SK-N-SH (cell line): Measurements from ENCODE around the gene ZNF697. TPM values are rescaled to one million over a fixed set of nuclear protein-coding genes. Genes with fewer than 3 reads are reported as not detected.
A peak's percentile ranks its signal among the peaks of the same experiment; 100 is the strongest.

Source experiments
- CTCF ChIA-PET: fragments of 300-600, 350-600 bp; formaldehyde crosslinking; extraction: SDS; loops from one replicate; lab custom pipeline; 2021; lab: Yijun Ruan, JAX
- POLR2A ChIA-PET: fragments of 350-600 bp; sonication (Branson Sonifier 250); formaldehyde crosslinking; extraction: SDS; loops from one replicate; lab custom pipeline; 2020; ENCODE audit warnings: antibody characterized with exemption, inconsistent platforms; lab: Yijun Ruan, JAX
- DNase-seq: peaks from one replicate; pipeline ENCODE4 v3.0.0; 2012
- H2AFZ ChIP-seq: fragments of 200-600 bp; sonication (generic); 2 replicates; pipeline ENCODE4 v1.8.1; 2016; ENCODE audit warnings: antibody characterized with exemption, mild to moderate bottlenecking, low read depth
- H3F3A ChIP-seq: fragments of 200-600 bp; sonication (generic); replicated peaks from 2 replicates; pipeline ENCODE3; 2016; ENCODE audit warnings: antibody characterized with exemption, mild to moderate bottlenecking; ENCODE audit not compliant: insufficient read depth
- H3K27ac ChIP-seq, 2 experiments: fragments of 200-500 bp in 1 of 2; fragments of 200-600 bp in 1 of 2; sonication (Bioruptor generic) in 1 of 2; sonication (generic), shearing (Covaris generic) in 1 of 2; 2 replicates each; pipeline versions ENCODE4 v1.5.1 to v1.6.1; 2014 to 2016; ENCODE audit warnings: low read depth in 2 of 2, inconsistent platforms in 1 of 2, low read length in 1 of 2, mild to moderate bottlenecking in 1 of 2, mixed read lengths in 1 of 2
- H3K27me3 ChIP-seq: fragments of 200-600 bp; sonication (generic), shearing (Covaris generic); 2 replicates; pipeline ENCODE4 v1.6.1; 2016; ENCODE audit warnings: mixed run types; ENCODE audit not compliant: insufficient read depth
- H3K36me3 ChIP-seq, 2 experiments: fragments of 200-500 bp in 1 of 2; fragments of 200-600 bp in 1 of 2; sonication (Bioruptor generic) in 1 of 2; sonication (generic) in 1 of 2; replicated peaks in 1 of 2; 2 replicates each; pipeline versions ENCODE3 to v1.5.1; 2014 to 2016; ENCODE audit warnings: low read length in 1 of 2, mild to moderate bottlenecking in 1 of 2; ENCODE audit not compliant: insufficient read depth in 2 of 2, control insufficient read depth in 1 of 2
- H3K4me1 ChIP-seq, 2 experiments: fragments of 200-500 bp in 1 of 2; fragments of 200-600 bp in 1 of 2; sonication (Bioruptor generic) in 1 of 2; sonication (generic), shearing (Covaris generic) in 1 of 2; 2 replicates each; pipeline versions ENCODE4 v1.5.1 to v1.6.1; 2014 to 2016; ENCODE audit warnings: low read depth in 1 of 2, low read length in 1 of 2, mixed run types in 1 of 2; ENCODE audit not compliant: insufficient read depth in 2 of 2, control insufficient read depth in 1 of 2
- H3K4me2 ChIP-seq: fragments of 200-600 bp; sonication (generic), shearing (Covaris generic); 2 replicates; pipeline ENCODE4 v1.6.1; 2017; ENCODE audit warnings: mixed run types
- H3K4me3 ChIP-seq, 2 experiments: fragments of 200-500 bp in 1 of 2; fragments of 200-600 bp in 1 of 2; sonication (Bioruptor generic) in 1 of 2; sonication (generic), shearing (Covaris generic) in 1 of 2; 2 replicates each; pipeline versions ENCODE4 v1.5.1 to v1.8.1; 2014 to 2016; ENCODE audit warnings: low read depth in 2 of 2, inconsistent platforms in 1 of 2, low read length in 1 of 2, mild to moderate bottlenecking in 1 of 2, mixed read lengths in 1 of 2, moderate library complexity in 1 of 2
- H3K79me2 ChIP-seq: fragments of 200-600 bp; sonication (generic); 2 replicates; pipeline ENCODE4 v1.8.1; 2017; ENCODE audit warnings: mild to moderate bottlenecking; ENCODE audit not compliant: insufficient read depth
- H3K9ac ChIP-seq: fragments of 200-600 bp; sonication (generic); 2 replicates; pipeline ENCODE4 v1.6.1; 2017; ENCODE audit warnings: mixed run types
- H3K9me2 ChIP-seq: fragments of 200-600 bp; sonication (generic); 2 replicates; pipeline ENCODE4 v1.6.1; 2017; ENCODE audit warnings: mixed run types
- H3K9me3 ChIP-seq: fragments of 200-600 bp; sonication (generic); 2 replicates; pipeline ENCODE4 v1.6.1; 2017; ENCODE audit warnings: mixed run types, mild to moderate bottlenecking, moderate library complexity
- H4K20me1 ChIP-seq: fragments of 200-600 bp; sonication (generic); 2 replicates; pipeline ENCODE4 v1.6.1; 2017; ENCODE audit warnings: mild to moderate bottlenecking, mixed run types; ENCODE audit not compliant: insufficient read depth
- GABPA ChIP-seq: IDR thresholded peaks from 2 replicates; pipeline ENCODE4 v1.4.0; 2012; ENCODE audit warnings: low read depth, mild to moderate bottlenecking
- RAD21 ChIP-seq: IDR thresholded peaks from 2 replicates; pipeline ENCODE4 v1.6.1; 2012; ENCODE audit warnings: mild to moderate bottlenecking, low read length
- SMC3 ChIP-seq: IDR thresholded peaks from 2 replicates; pipeline ENCODE4 v1.6.1; 2012; ENCODE audit warnings: low read depth, low read length, improper control_type of control experiment
- TEAD4 ChIP-seq: IDR thresholded peaks from 2 replicates; pipeline ENCODE4 v1.4.0; 2012; ENCODE audit warnings: mild to moderate bottlenecking, borderline replicate concordance; ENCODE audit not compliant: insufficient read depth
- WGBS: methylation state at CpG from one replicate; pipeline ENCODE4 v1.1.6; 2017; ENCODE audit warnings: low lambda C conversion rate; 5-methylcytosine and 5-hydroxymethylcytosine counted together
- polyA plus RNA-seq, 3 experiments: library from polyadenylated mRNA; depleted of rRNA; stranded (reverse); fragments of >200 nt; gene quantifications; 2 replicates each; pipeline ENCODE4 v1.2.3, GENCODE V29; 2012
- TF ChIP-seq, protein P1 (sequence below): fragments of 200-600 bp; sonication (generic); IDR thresholded peaks from 2 replicates; pipeline ENCODE4 v1.6.1; 2017; ENCODE audit warnings: antibody characterized with exemption, mild to moderate bottlenecking, moderate library complexity
- TF ChIP-seq, protein P2 (sequence below): IDR thresholded peaks from 2 replicates; pipeline ENCODE4 v1.6.1; 2012; ENCODE audit warnings: mild to moderate bottlenecking, low read depth, low read length, moderate library complexity
- TF ChIP-seq, protein P3 (sequence below): IDR thresholded peaks from 2 replicates; pipeline ENCODE4 v1.4.0; 2012; ENCODE audit warnings: low read depth, borderline replicate concordance
- TF ChIP-seq, protein P4 (sequence below): IDR thresholded peaks from 2 replicates; pipeline ENCODE4; 2012

Gene ZNF697
- polyA plus RNA-seq, 1 of the 3 experiments (the other 2 are of a cell fraction) = 3.4 TPM

DNA sequence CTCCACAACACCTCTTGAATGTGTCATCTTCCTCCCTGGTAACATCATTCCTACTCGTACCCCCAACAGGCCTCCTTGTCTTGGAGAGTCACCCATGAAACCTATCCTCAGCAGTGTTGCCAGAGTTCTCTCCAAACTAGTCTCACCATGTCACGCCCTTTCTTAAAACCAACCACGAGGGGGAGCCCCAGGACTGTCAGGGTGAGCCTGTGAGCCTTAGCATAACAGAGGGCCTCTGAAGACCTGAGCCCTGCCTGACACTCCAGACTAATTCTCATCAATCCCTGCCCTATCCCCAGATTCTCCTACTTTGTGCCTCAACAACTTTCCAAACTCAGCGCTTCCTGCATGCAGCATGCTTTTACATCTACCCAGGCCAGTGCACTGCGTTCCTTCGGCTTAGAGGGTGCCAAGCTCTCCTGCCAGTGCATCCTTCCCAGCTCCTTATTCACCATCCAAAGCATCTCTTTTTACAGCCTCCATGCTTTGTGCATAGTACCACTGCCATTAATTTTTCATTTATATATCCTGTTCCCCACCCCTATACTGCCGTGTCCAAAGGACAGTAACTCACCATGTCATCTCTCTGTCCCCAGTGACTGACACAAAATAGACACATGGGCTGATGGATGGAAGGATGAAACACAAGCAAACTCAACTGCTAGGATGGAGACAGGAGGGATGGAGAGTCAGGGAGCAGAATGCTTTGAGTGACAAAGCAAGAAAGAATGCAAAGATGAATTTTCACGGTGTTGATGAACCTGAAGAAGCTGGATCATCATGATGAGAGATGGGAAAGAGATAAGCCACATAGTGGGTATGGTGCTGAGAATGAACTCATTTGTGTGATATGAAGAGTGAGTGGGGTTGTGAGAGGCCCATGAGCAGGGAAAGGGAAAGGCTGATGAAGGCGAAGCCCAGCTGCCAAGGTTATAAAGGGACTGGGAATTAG, 34.0 kb downstream of the ZNF697 start:
- Histone ChIP-seq H3K9me2 (no peaks in the 10 kb centered on the region), H2AFZ (no peak overlapping the region)
- POLR2A ChIA-PET = interaction anchor here (0.6 to 1.3 kb wide), 3 partner anchors 33 to 52 kb away, joined by 3 read pairs; partner anchors contain the start of gene ZNF697

DNA sequence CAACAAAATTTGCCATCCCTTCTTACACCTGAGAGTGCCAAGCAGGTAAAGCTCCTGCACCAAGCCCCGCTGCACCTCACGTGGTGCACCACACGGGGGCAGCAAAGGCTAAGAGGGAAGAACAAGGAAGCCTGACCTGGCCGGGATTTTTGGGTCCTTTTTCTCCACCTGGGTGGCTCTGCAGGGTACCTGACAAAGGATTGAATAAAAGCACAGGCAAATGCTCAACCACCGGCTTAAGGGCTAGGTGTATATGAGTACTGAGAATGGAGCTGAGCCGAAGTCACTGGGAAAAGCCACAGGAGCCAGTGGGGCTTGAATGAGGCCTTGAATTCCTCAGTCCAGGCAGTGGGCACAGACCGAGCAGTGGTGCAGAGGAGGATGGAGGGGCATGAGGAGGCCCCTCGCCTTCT, 36.4 kb downstream of the ZNF697 start:
- POLR2A ChIA-PET = no interaction called here
- peak overlapping the region in 1 of 2 experiments; percentile 33; a peak in 1 of 4 replicates for H3K4me3 ChIP-seq
- CTCF ChIA-PET = interaction anchor here (0.5 to 4.7 kb wide), 42 partner anchors 10 to 149 kb away, joined by 3 to 102 read pairs (median 5); partner anchors contain the start of genes PHGDH and ZNF697
- no peaks in the 10 kb centered on the region for H3K4me1 ChIP-seq
- peak; percentile 70 for DNase-seq
- H3K4me2 ChIP-seq = no peak overlapping the region
- TF ChIP-seq, protein P1, sequence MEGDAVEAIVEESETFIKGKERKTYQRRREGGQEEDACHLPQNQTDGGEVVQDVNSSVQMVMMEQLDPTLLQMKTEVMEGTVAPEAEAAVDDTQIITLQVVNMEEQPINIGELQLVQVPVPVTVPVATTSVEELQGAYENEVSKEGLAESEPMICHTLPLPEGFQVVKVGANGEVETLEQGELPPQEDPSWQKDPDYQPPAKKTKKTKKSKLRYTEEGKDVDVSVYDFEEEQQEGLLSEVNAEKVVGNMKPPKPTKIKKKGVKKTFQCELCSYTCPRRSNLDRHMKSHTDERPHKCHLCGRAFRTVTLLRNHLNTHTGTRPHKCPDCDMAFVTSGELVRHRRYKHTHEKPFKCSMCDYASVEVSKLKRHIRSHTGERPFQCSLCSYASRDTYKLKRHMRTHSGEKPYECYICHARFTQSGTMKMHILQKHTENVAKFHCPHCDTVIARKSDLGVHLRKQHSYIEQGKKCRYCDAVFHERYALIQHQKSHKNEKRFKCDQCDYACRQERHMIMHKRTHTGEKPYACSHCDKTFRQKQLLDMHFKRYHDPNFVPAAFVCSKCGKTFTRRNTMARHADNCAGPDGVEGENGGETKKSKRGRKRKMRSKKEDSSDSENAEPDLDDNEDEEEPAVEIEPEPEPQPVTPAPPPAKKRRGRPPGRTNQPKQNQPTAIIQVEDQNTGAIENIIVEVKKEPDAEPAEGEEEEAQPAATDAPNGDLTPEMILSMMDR = peak; percentile 96
- TF ChIP-seq, protein P2, sequence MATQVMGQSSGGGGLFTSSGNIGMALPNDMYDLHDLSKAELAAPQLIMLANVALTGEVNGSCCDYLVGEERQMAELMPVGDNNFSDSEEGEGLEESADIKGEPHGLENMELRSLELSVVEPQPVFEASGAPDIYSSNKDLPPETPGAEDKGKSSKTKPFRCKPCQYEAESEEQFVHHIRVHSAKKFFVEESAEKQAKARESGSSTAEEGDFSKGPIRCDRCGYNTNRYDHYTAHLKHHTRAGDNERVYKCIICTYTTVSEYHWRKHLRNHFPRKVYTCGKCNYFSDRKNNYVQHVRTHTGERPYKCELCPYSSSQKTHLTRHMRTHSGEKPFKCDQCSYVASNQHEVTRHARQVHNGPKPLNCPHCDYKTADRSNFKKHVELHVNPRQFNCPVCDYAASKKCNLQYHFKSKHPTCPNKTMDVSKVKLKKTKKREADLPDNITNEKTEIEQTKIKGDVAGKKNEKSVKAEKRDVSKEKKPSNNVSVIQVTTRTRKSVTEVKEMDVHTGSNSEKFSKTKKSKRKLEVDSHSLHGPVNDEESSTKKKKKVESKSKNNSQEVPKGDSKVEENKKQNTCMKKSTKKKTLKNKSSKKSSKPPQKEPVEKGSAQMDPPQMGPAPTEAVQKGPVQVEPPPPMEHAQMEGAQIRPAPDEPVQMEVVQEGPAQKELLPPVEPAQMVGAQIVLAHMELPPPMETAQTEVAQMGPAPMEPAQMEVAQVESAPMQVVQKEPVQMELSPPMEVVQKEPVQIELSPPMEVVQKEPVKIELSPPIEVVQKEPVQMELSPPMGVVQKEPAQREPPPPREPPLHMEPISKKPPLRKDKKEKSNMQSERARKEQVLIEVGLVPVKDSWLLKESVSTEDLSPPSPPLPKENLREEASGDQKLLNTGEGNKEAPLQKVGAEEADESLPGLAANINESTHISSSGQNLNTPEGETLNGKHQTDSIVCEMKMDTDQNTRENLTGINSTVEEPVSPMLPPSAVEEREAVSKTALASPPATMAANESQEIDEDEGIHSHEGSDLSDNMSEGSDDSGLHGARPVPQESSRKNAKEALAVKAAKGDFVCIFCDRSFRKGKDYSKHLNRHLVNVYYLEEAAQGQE = no peak
- TF ChIP-seq RAD21 (peak; percentile 84), SMC3 (peak; percentile 80), TEAD4 (no peak)
- H3K9ac ChIP-seq = no peak overlapping the region
- no peaks in the 10 kb centered on the region for H3K79me2 ChIP-seq
- no peaks in the 10 kb centered on the region for H4K20me1 ChIP-seq
- no peak overlapping the region for H2AFZ ChIP-seq
- no peak overlapping the region for H3K27ac ChIP-seq
- no peaks in the 10 kb centered on the region for H3K36me3 ChIP-seq
- no peaks in the 10 kb centered on the region for H3K9me2 ChIP-seq
- no peaks in the 10 kb centered on the region for H3K27me3 ChIP-seq
- no peaks in the 10 kb centered on the region for H3K9me3 ChIP-seq
- 22% methylated on average over 7 of the region's 8 CpGs for WGBS
- no peaks in the 10 kb centered on the region for H3F3A ChIP-seq

More for the DNA sequence above, 34.0 kb downstream of the ZNF697 start:
- Histone ChIP-seq H3K9ac (no peak overlapping the region), H3K4me2 (no peak overlapping the region), H3K79me2 (no peaks in the 10 kb centered on the region; the same call in 1 of the 2 replicates), H3K4me1 (peaks cover 0 to 2% of the 10 kb centered on the region in 2 experiments; a peak in 1 of 4 replicates), H4K20me1 (0 out of 2 replicates have a peak, but pooled peaks cover under 1% of the 10 kb centered on the region), H3F3A (no peaks in the 10 kb centered on the region), H3K4me3 (no peak overlapping the region), H3K27me3 (no peaks in the 10 kb centered on the region), H3K9me3 (no peaks in the 10 kb centered on the region), H3K27ac (no peak overlapping the region), H3K36me3 (peaks cover 0 to 2% of the 10 kb centered on the region in 2 experiments)
- CTCF ChIA-PET = interaction anchor here (0.6 to 5.7 kb wide), 18 partner anchors 9 to 110 kb away, joined by 3 to 66 read pairs (median 6); partner anchors contain the start of gene ZNF697
- 63% methylated on average over 9 of the region's 9 CpGs for WGBS
- DNase-seq = peak; percentile 75
- TF ChIP-seq SMC3 (peak; percentile 96), RAD21 (peak; percentile 91), GABPA (no peak)
- TF ChIP-seq, protein P1 = peak; percentile 79
- TF ChIP-seq, protein P3, sequence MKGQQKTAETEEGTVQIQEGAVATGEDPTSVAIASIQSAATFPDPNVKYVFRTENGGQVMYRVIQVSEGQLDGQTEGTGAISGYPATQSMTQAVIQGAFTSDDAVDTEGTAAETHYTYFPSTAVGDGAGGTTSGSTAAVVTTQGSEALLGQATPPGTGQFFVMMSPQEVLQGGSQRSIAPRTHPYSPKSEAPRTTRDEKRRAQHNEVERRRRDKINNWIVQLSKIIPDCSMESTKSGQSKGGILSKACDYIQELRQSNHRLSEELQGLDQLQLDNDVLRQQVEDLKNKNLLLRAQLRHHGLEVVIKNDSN = no peak
- TF ChIP-seq, protein P4, sequence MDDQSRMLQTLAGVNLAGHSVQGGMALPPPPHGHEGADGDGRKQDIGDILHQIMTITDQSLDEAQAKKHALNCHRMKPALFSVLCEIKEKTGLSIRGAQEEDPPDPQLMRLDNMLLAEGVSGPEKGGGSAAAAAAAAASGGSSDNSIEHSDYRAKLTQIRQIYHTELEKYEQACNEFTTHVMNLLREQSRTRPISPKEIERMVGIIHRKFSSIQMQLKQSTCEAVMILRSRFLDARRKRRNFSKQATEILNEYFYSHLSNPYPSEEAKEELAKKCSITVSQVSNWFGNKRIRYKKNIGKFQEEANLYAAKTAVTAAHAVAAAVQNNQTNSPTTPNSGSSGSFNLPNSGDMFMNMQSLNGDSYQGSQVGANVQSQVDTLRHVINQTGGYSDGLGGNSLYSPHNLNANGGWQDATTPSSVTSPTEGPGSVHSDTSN = no peak
